ENCODE results near the gene ARHGAP15. TPM values are rescaled to one million over a fixed set of nuclear protein-coding genes. Genes with fewer than 3 reads are reported as not detected.
A peak's percentile ranks its signal among the peaks of the same experiment; 100 is the strongest.

ARHGAP15 gene
- total and polyA plus RNA-seq, 2 donors (not counting 1 experiment from before 2014, with no cell fraction given): 0.07 TPM; not detected in 1

DNA sequence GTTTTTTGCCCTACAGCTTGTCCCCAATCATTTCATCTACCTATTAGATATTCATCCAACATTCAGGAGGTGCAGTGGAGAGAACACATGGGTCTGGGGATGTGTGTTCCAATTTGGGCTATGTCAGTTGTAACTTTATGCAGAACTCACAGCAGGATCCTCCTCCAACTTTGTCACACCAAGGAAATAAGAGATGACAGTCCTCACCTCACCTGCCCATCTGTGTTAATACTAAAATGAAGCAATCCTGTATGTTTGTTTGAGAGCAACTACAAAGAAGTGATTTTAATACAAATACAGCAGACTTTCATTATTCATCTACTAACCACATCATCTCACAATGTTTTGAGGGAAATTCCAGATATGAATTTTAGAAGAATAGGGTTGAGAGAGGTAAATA is 126.7 kb downstream of the ARHGAP15 start:
- Histone ChIP-seq H3K4me3 (replicated peaks in 1 of 4; ENCODE audit: control extremely low read depth in 1 of 4, insufficient read depth in 1 of 4, low read depth in 3 of 4, low read length in 4 of 4) (no peak overlapping the region), H3K4me1 (ENCODE audit: control insufficient read depth, extremely low read depth, insufficient read depth, low read length) (no peaks in the 10 kb centered on the region), H3K36me3 (ENCODE audit: control insufficient read depth, insufficient read depth, low read length) (no peaks in the 10 kb centered on the region), H3K4me2 (ENCODE audit: extremely low read depth, insufficient read depth, low read length) (no peak overlapping the region), H4K20me1 (ENCODE audit: control insufficient read depth, extremely low read depth, insufficient read depth, low read length) (no peaks in the 10 kb centered on the region), H3K27me3 (ENCODE audit: control insufficient read depth, insufficient read depth, low read length) (no peaks in the 10 kb centered on the region), H3K9me3 (ENCODE audit: control insufficient read depth, insufficient read depth, low read depth, low read length) (no peaks in the 10 kb centered on the region), H3K27ac (ENCODE audit: insufficient read depth, low read length) (no peak overlapping the region), H3K9ac (ENCODE audit: insufficient read depth, low read length) (no peak overlapping the region), H3K79me2 (ENCODE audit: control insufficient read depth, insufficient read depth, low read length) (no peaks in the 10 kb centered on the region), H2AFZ (ENCODE audit: low read length) (peak overlapping the region; percentile 52)
- DNase-seq (ENCODE audit: low read depth in 2 of 2): no peak
- TF ChIP-seq, protein P1, sequence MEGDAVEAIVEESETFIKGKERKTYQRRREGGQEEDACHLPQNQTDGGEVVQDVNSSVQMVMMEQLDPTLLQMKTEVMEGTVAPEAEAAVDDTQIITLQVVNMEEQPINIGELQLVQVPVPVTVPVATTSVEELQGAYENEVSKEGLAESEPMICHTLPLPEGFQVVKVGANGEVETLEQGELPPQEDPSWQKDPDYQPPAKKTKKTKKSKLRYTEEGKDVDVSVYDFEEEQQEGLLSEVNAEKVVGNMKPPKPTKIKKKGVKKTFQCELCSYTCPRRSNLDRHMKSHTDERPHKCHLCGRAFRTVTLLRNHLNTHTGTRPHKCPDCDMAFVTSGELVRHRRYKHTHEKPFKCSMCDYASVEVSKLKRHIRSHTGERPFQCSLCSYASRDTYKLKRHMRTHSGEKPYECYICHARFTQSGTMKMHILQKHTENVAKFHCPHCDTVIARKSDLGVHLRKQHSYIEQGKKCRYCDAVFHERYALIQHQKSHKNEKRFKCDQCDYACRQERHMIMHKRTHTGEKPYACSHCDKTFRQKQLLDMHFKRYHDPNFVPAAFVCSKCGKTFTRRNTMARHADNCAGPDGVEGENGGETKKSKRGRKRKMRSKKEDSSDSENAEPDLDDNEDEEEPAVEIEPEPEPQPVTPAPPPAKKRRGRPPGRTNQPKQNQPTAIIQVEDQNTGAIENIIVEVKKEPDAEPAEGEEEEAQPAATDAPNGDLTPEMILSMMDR (conservative IDR thresholded peaks at IDR 0.05 in 1 of 2, IDR thresholded peaks at IDR 0.05 in 1 of 2; ENCODE audit: low read depth in 1 of 2, low read length in 2 of 2): no peak
- TF ChIP-seq EZH2 (IDR thresholded peaks at IDR 0.05; ENCODE audit: low read length, missing control alignments): no peak

DNA sequence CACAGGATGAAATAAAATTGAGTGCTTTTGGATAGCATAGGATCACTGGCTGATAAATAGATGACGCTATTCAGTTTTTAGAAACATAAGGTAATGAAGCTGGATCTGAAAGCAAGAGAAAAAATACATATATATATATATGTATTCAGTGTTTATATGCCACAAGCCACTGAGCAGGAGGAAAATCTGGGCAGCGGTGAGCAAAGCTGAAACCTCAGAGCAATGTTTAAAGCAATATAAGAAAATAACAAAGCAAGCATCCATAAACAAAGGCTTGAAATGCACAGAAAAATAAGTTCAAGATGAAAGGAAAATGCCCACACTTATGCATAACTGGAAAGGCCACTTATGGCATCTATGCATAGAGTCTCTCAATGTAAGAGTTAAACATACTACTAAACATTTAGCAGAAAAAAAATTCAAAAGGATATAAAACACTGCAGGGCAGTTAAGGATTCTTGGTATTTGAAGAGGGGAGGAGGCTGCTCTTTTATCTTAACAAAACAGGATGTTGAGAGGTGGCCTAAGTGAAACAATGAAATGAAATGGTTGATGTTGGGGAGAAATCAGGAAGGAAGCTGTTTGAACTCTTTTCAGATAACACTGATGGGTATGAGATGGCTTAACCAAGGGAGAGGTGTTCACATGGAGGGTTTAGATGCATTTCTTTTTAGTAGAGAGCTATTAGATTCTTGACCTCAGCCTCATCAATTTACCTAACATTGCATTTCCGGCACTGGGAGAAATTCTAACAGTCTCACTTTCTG is 129.1 kb downstream of the ARHGAP15 start:
- DNase-seq (ENCODE audit: low read depth in 2 of 2): no peak
- Histone ChIP-seq H2AFZ (ENCODE audit: low read length) (no peak overlapping the region), H3K36me3 (ENCODE audit: control insufficient read depth, insufficient read depth, low read length) (no peaks in the 10 kb centered on the region), H3K4me2 (ENCODE audit: extremely low read depth, insufficient read depth, low read length) (no peak overlapping the region), H3K9ac (ENCODE audit: insufficient read depth, low read length) (no peak overlapping the region), H3K27ac (ENCODE audit: insufficient read depth, low read length) (no peak overlapping the region), H3K4me1 (ENCODE audit: control insufficient read depth, extremely low read depth, insufficient read depth, low read length) (no peaks in the 10 kb centered on the region), H3K27me3 (ENCODE audit: control insufficient read depth, insufficient read depth, low read length) (no peaks in the 10 kb centered on the region), H3K9me3 (ENCODE audit: control insufficient read depth, insufficient read depth, low read depth, low read length) (no peaks in the 10 kb centered on the region), H4K20me1 (ENCODE audit: control insufficient read depth, extremely low read depth, insufficient read depth, low read length) (no peaks in the 10 kb centered on the region), H3K79me2 (ENCODE audit: control insufficient read depth, insufficient read depth, low read length) (no peaks in the 10 kb centered on the region), H3K4me3 (replicated peaks in 1 of 4; ENCODE audit: control extremely low read depth in 1 of 4, insufficient read depth in 1 of 4, low read depth in 3 of 4, low read length in 4 of 4) (no peak overlapping the region)
- TF ChIP-seq, protein P1 (conservative IDR thresholded peaks at IDR 0.05 in 1 of 2, IDR thresholded peaks at IDR 0.05 in 1 of 2; ENCODE audit: low read depth in 1 of 2, low read length in 2 of 2): no peak
- no peak for TF ChIP-seq EZH2 (IDR thresholded peaks at IDR 0.05; ENCODE audit: low read length, missing control alignments)

DNA sequence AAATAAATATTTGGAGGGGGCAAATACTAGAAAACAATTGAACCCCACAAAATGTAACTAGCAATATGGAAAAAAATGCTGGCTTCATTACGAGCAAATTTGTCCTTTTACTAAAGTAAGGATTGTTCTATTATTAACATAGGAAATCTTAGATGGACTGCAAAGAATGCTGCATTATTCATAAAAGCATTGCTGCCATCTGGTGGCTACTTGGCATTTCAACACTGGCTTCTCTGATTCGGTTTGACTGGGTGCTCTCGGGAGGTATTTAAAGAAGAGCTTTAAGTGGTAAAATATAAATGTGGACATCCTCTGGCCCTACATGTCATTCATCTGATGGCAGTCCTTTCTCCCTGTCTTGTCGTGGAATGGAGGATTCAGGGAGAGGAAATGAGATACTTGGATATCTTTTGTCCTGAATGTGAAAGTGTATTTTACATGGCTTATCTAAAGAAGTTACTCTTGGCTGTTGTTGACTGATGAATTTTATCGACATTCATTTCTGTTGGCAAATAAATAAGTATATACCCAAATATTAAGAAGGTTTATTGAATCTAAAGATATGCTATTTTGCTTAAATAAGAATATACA is 130.2 kb downstream of the ARHGAP15 start:
- no peaks in the 10 kb centered on the region for H3K36me3 ChIP-seq (ENCODE audit: control insufficient read depth, insufficient read depth, low read length)
- H4K20me1 ChIP-seq (ENCODE audit: control insufficient read depth, extremely low read depth, insufficient read depth, low read length): no peaks in the 10 kb centered on the region
- peak; percentile 56 to 84 for DNase-seq (ENCODE audit: low read depth in 2 of 2)
- no peaks in the 10 kb centered on the region for H3K27me3 ChIP-seq (ENCODE audit: control insufficient read depth, insufficient read depth, low read length)
- peak overlapping the region; percentile 90 for H2AFZ ChIP-seq (ENCODE audit: low read length)
- peak overlapping the region; percentile 20 for H3K9ac ChIP-seq (ENCODE audit: insufficient read depth, low read length)
- no peak for TF ChIP-seq EZH2 (IDR thresholded peaks at IDR 0.05; ENCODE audit: low read length, missing control alignments)
- TF ChIP-seq, protein P1 (conservative IDR thresholded peaks at IDR 0.05 in 1 of 2, IDR thresholded peaks at IDR 0.05 in 1 of 2; ENCODE audit: low read depth in 1 of 2, low read length in 2 of 2): peak; percentile 75 to 86
- no peak overlapping the region for H3K27ac ChIP-seq (ENCODE audit: insufficient read depth, low read length)
- no peaks in the 10 kb centered on the region for H3K4me1 ChIP-seq (ENCODE audit: control insufficient read depth, extremely low read depth, insufficient read depth, low read length)
- peak overlapping the region in 3 of 4 experiments; percentile 10 to 27 (median 22) for H3K4me3 ChIP-seq (replicated peaks in 1 of 4; ENCODE audit: control extremely low read depth in 1 of 4, insufficient read depth in 1 of 4, low read depth in 3 of 4, low read length in 4 of 4)
- peak overlapping the region; percentile 75 for H3K4me2 ChIP-seq (ENCODE audit: extremely low read depth, insufficient read depth, low read length)
- H3K79me2 ChIP-seq (ENCODE audit: control insufficient read depth, insufficient read depth, low read length): no peaks in the 10 kb centered on the region
- no peaks in the 10 kb centered on the region for H3K9me3 ChIP-seq (ENCODE audit: control insufficient read depth, insufficient read depth, low read depth, low read length)

All from fibroblast of lung (primary cell).